A549 (cell line): ENCODE results near the gene CHST13.

ENCODE experiments used
- EP300 ChIP-seq, 2 experiments: fragments of >200 bp; sonication (Bioruptor Twin); formaldehyde crosslinking; IDR thresholded peaks; 2 replicates in 1 of 2; 3 replicates in 1 of 2; pipeline ENCODE4 v1.6.1; 2016 to 2017
- HDAC2 ChIP-seq: fragments of 200-600 bp; sonication (generic); IDR thresholded peaks from 2 replicates; pipeline ENCODE4 v1.6.1; 2016
- PBX3 ChIP-seq: IDR thresholded peaks from 2 replicates; pipeline ENCODE4 v1.6.1; 2012
- USF2 ChIP-seq: fragments of 450-650 bp; IDR thresholded peaks from 2 replicates; pipeline ENCODE4 v1.6.1; 2014; ENCODE audit warnings: antibody characterized with exemption

- TF ChIP-seq HDAC2 = no peak
- no peak for TF ChIP-seq PBX3
- TF ChIP-seq EP300 (IDR thresholded peaks at IDR 0.05) = no peak
- no peak for TF ChIP-seq USF2
Measured at GRCh38 chr3:126484148-126484547, 39.8 kb upstream of the CHST13 start.
